KG1 (cell line): ENCODE results near the gene ARPP21.

Source experiments
- DNase-seq: peaks from one replicate; lab custom pipeline; 2025; lab: John Stamatoyannopoulos, UW

The ARPP21 gene

GRCh38 chr3:35675621-35676020, 36.3 kb downstream of the ARPP21 start:
- no peak for DNase-seq

- no peak for DNase-seq
Observed at GRCh38 chr3:35677797-35678196, 38.5 kb downstream of the ARPP21 start.

GRCh38 chr3:35678643-35679161, 39.4 kb downstream of the ARPP21 start:
- DNase-seq, result no peak

GRCh38 chr3:35679409-35680080, 40.2 kb downstream of the ARPP21 start:
- no peak for DNase-seq

- no peak for DNase-seq
Observed at GRCh38 chr3:35680866-35681650, 41.7 kb downstream of the ARPP21 start.

GRCh38 chr3:35685153-35685552, 45.8 kb downstream of the ARPP21 start:
- DNase-seq, result no peak

- no peak for DNase-seq
Observed at GRCh38 chr3:35688826-35689225, 49.5 kb downstream of the ARPP21 start.

GRCh38 chr3:35690271-35690670, 50.9 kb downstream of the ARPP21 start:
- DNase-seq, result no peak

GRCh38 chr3:35705904-35706303, 66.6 kb downstream of the ARPP21 start:
- no peak for DNase-seq

GRCh38 chr3:35707904-35708303, 68.6 kb downstream of the ARPP21 start:
- DNase-seq, result no peak

- no peak for DNase-seq
Observed at GRCh38 chr3:35708394-35709271, 69.3 kb downstream of the ARPP21 start.

GRCh38 chr3:35709691-35710090, 70.4 kb downstream of the ARPP21 start:
- no peak for DNase-seq

GRCh38 chr3:35710554-35710953, 71.2 kb downstream of the ARPP21 start:
- DNase-seq, result no peak

GRCh38 chr3:35718921-35719320, 79.6 kb downstream of the ARPP21 start:
- DNase-seq, result no peak

GRCh38 chr3:35721628-35722027, 82.3 kb downstream of the ARPP21 start:
- no peak for DNase-seq

GRCh38 chr3:35722902-35723301, 83.6 kb downstream of the ARPP21 start:
- no peak for DNase-seq

- DNase-seq, result no peak
Observed at GRCh38 chr3:35723480-35724097, 84.3 kb downstream of the ARPP21 start.

- no peak for DNase-seq
Observed at GRCh38 chr3:35724106-35724505, 84.8 kb downstream of the ARPP21 start.

GRCh38 chr3:35727179-35727578, 87.9 kb downstream of the ARPP21 start:
- DNase-seq, result no peak

GRCh38 chr3:35733341-35733740, 94.0 kb downstream of the ARPP21 start:
- no peak for DNase-seq

GRCh38 chr3:35733864-35734263, 94.5 kb downstream of the ARPP21 start:
- DNase-seq, result no peak

GRCh38 chr3:35737080-35737479, 97.8 kb downstream of the ARPP21 start:
- no peak for DNase-seq
